ENCODE results near the gene EHHADH. TPM values are rescaled to one million over a fixed set of nuclear protein-coding genes. Genes with fewer than 3 reads are reported as not detected.
A peak's percentile ranks its signal among the peaks of the same experiment; 100 is the strongest.

The EHHADH gene
- total RNA-seq, 2 donors from 2014 or later, result 4.0 to 17.9 TPM

GRCh38 chr3:185153861-185154629 is 99.8 kb downstream of the EHHADH start:
- H3K4me3 ChIP-seq, result peak overlapping the region; percentile 48 to 63
- intact Hi-C loops (cut with DNase I), result loop anchor here (5.0 kb wide), 1 partner anchor 72 kb away; no protein-coding TSS in a partner anchor
- H3K36me3 ChIP-seq, result no peaks in the 10 kb centered on the region
- no peak overlapping the region for H3K27ac ChIP-seq
- 64% methylated on average over 16 of the region's 16 CpGs for WGBS
- TF ChIP-seq, protein P1, sequence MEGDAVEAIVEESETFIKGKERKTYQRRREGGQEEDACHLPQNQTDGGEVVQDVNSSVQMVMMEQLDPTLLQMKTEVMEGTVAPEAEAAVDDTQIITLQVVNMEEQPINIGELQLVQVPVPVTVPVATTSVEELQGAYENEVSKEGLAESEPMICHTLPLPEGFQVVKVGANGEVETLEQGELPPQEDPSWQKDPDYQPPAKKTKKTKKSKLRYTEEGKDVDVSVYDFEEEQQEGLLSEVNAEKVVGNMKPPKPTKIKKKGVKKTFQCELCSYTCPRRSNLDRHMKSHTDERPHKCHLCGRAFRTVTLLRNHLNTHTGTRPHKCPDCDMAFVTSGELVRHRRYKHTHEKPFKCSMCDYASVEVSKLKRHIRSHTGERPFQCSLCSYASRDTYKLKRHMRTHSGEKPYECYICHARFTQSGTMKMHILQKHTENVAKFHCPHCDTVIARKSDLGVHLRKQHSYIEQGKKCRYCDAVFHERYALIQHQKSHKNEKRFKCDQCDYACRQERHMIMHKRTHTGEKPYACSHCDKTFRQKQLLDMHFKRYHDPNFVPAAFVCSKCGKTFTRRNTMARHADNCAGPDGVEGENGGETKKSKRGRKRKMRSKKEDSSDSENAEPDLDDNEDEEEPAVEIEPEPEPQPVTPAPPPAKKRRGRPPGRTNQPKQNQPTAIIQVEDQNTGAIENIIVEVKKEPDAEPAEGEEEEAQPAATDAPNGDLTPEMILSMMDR (IDR thresholded peaks at IDR 0.05), result no peak
- no peak for TF ChIP-seq POLR2AphosphoS5 (IDR thresholded peaks at IDR 0.05)
- no peak for TF ChIP-seq POLR2A (IDR thresholded peaks at IDR 0.05)
- no peak for DNase-seq (ENCODE audit: low spot score)
- H3K9me3 ChIP-seq, result no peaks in the 10 kb centered on the region
- H3K4me1 ChIP-seq (replicated peaks), result no peaks in the 10 kb centered on the region
- H3K27me3 ChIP-seq (replicated peaks; ENCODE audit: insufficient read depth), result no peaks in the 10 kb centered on the region

- Histone ChIP-seq H3K36me3 (no peaks in the 10 kb centered on the region), H3K4me3 (peak overlapping the region; percentile 48 to 63), H3K4me1 (replicated peaks) (no peaks in the 10 kb centered on the region), H3K27ac (peak overlapping the region in 1 of 2 donors; percentile 81), H3K9me3 (no peaks in the 10 kb centered on the region), H3K27me3 (replicated peaks; ENCODE audit: insufficient read depth) (no peaks in the 10 kb centered on the region)
- WGBS, result 3% methylated on average over 53 of the region's 53 CpGs
- DNase-seq (ENCODE audit: low spot score), result no peak
- intact Hi-C loops (cut with DNase I), result loop anchor here (5.0 kb wide), 1 partner anchor 71 kb away; no protein-coding TSS in a partner anchor
- TF ChIP-seq POLR2A (IDR thresholded peaks at IDR 0.05) (no peak), POLR2AphosphoS5 (IDR thresholded peaks at IDR 0.05) (no peak)
- TF ChIP-seq, protein P1 (IDR thresholded peaks at IDR 0.05), result no peak
Measured at GRCh38 chr3:185153171-185153771, 100.6 kb downstream of the EHHADH start.

DNA sequence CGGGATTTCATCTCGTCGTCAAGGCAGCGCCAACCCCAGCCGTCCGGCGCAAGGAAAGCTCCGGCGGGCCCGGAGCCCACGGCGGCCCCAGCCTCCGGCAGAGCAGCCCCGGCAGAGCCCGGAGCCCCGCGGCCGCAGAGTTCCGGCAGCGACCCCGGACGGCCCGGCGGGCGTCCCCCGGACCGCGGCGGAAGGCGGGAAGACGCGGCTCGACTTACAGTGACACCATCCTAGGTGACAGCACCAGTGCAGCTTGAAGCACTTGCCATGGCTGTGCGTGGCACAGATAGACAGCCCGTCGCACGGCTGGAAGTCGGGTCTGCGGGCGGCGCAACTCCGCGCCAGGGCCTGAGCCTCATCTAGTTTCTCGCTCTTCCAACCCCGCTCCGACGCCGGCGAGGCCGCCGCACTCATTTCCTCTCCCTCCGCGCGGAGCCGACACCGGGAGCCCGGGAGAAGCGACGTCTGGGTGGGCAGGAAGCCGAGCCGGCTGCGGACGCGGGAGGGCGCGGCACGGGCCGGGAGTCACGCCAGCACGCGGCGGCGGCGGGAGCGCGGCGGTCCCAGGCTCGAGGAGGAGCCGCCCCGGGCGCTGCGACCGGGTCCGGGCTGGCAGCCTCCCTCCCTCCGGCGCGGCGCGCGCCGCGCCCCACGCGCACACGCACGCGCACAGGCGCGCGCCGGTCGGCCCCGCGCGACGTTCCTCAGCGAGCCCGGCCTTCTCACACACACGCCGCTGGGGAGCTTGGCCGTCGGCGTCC is 101.3 kb downstream of the EHHADH start, which contains the start of gene C3orf70:
Gene C3orf70 (minus strand): TSS at position 651 of the 761 bp plus-strand sequence. CDS start 237 bp downstream, at position 414.
- H3K9me3 ChIP-seq, result no peaks in the 10 kb centered on the region
- H3K4me1 ChIP-seq (replicated peaks), result no peaks in the 10 kb centered on the region
- peak within 1 kb of the TSS; percentile 48 to 63 for H3K4me3 ChIP-seq
- H3K27me3 ChIP-seq (replicated peaks; ENCODE audit: insufficient read depth), result no peaks in the 10 kb centered on the region
- WGBS, result 1% methylated on average over 64 of the region's 113 CpGs
- intact Hi-C loops (cut with DNase I), result loop anchor here (5.0 kb wide), 1 partner anchor 70 kb away; no protein-coding TSS in a partner anchor
- TF ChIP-seq, protein P1 (IDR thresholded peaks at IDR 0.05), result no peak
- no peak for TF ChIP-seq POLR2AphosphoS5 (IDR thresholded peaks at IDR 0.05)
- TF ChIP-seq POLR2A (IDR thresholded peaks at IDR 0.05), result no peak
- peak within 1 kb of the TSS; percentile 74 to 81 for H3K27ac ChIP-seq
- no peaks in the 10 kb centered on the region for H3K36me3 ChIP-seq
- DNase-seq (ENCODE audit: low spot score), result peak; percentile 23

DNA sequence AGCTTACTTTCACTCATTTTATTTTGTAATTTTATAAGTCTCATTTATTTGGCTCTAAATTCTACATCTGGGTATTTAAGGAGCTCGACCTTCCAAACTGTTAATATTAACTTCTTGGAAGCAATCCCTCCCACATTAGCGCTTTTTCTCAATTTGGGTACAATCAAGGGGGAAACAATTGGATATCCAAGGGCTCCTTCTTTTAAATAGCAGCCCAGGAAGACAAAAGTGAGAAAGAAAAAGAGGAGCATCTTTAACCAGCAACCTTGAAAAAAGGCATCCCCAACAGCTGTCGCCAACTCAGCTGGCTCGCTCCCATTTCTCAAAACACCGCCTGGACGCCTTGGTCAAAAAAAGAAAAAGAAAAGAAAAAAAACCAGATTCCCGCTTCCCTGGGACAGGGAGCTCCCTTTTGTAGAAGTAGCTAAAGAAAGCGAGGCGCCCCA is 101.9 kb downstream of the EHHADH start:
- peak overlapping the region; percentile 48 to 63 for H3K4me3 ChIP-seq
- TF ChIP-seq POLR2A (IDR thresholded peaks at IDR 0.05), result no peak
- no peak for TF ChIP-seq POLR2AphosphoS5 (IDR thresholded peaks at IDR 0.05)
- TF ChIP-seq, protein P1 (IDR thresholded peaks at IDR 0.05), result no peak
- no peaks in the 10 kb centered on the region for H3K4me1 ChIP-seq (replicated peaks)
- peak overlapping the region; percentile 74 to 81 for H3K27ac ChIP-seq
- 7% methylated on average over 9 of the region's 9 CpGs for WGBS
- no peaks in the 10 kb centered on the region for H3K36me3 ChIP-seq
- DNase-seq (ENCODE audit: low spot score), result no peak
- H3K9me3 ChIP-seq, result no peaks in the 10 kb centered on the region
- intact Hi-C loops (cut with DNase I), result loop anchor here (5.0 kb wide), 1 partner anchor 70 kb away; no protein-coding TSS in a partner anchor
- H3K27me3 ChIP-seq (replicated peaks; ENCODE audit: insufficient read depth), result no peaks in the 10 kb centered on the region
